HepG2 (cell line): ENCODE measurements around the gene IL27RA. TPM values are rescaled to one million over a fixed set of nuclear protein-coding genes. Genes with fewer than 3 reads are reported as not detected.

Experiments
- ATAC-seq: fragments of 200-7000 bp; cut with Tn5 transposase; 3 replicates; pipeline ENCODE4 v1.9.1; 2020; ENCODE audit warnings: mild to moderate bottlenecking, moderate library complexity
- BruUV-seq: library from RNA; stranded (reverse); fragments of 400-500 nt; replicated peaks from 2 replicates; lab custom pipeline; 2021; lab: Mats Ljungman, UMichigan
- CTCF ChIA-PET: fragments of 300-600 bp; formaldehyde crosslinking; extraction: SDS; loops from one replicate; lab custom pipeline; 2021; ENCODE audit warnings: low total read pairs, inconsistent platforms, low intra/inter-chr PET ratio; lab: Yijun Ruan, JAX
- POLR2A ChIA-PET: fragments of 350-600 bp; sonication (Branson Sonifier 250); formaldehyde crosslinking; loops from one replicate; lab custom pipeline; 2020; ENCODE audit warnings: antibody characterized with exemption, inconsistent platforms; lab: Yijun Ruan, JAX
- DNase-seq: peaks from one replicate; pipeline ENCODE4 v3.0.0-alpha.2; 2015; ENCODE audit warnings: low spot score
- FAIRE-seq: peaks from 3 replicates; lab custom pipeline; 2011; peaks lifted over from hg19 to GRCh38; lab: Jason Lieb, UNC
- H2AFZ ChIP-seq: one replicate; pipeline ENCODE4 v1.6.1; 2011; ENCODE audit warnings: low read length, inconsistent platforms
- H3K27ac ChIP-seq: fragments of 300-600 bp; 3 replicates; pipeline ENCODE4 v1.8.0; 2011; ENCODE audit warnings: mixed run types, mild to moderate bottlenecking, mixed read lengths, low read length, inconsistent platforms; ENCODE audit not compliant: insufficient read depth; ENCODE audit errors: extremely low read length
- H3K27me3 ChIP-seq, 2 experiments: fragments of 200-600 bp in 1 of 2; 2 replicates in 1 of 2; 3 replicates in 1 of 2; pipeline versions ENCODE4 v1.6.0 to v1.8.0; 2011; ENCODE audit warnings: low read length in 2 of 2, mild to moderate bottlenecking in 2 of 2, moderate library complexity in 2 of 2, inconsistent platforms in 1 of 2; ENCODE audit not compliant: insufficient read depth in 2 of 2, control insufficient read depth in 1 of 2
- H3K36me3 ChIP-seq, 2 experiments: fragments of 200-600 bp in 1 of 2; replicated peaks in 1 of 2; 2 replicates in 1 of 2; 3 replicates in 1 of 2; pipeline versions ENCODE4 v1.5.1 to v1.8.0; 2011; ENCODE audit warnings: low read length in 2 of 2, inconsistent platforms in 1 of 2; ENCODE audit not compliant: insufficient read depth in 2 of 2, control insufficient read depth in 1 of 2
- H3K4me1 ChIP-seq: 2 replicates; pipeline ENCODE4 v1.5.1; 2012; ENCODE audit warnings: low read length, inconsistent platforms; ENCODE audit not compliant: insufficient read depth
- H3K4me2 ChIP-seq: 2 replicates; pipeline ENCODE4 v1.6.0; 2011; ENCODE audit warnings: low read depth, low read length, inconsistent platforms
- H3K4me3 ChIP-seq, 3 experiments: fragments of 200-600 bp in 1 of 3; sonication (generic), shearing (Covaris generic) in 1 of 3; replicated peaks in 1 of 3; 2 replicates each; pipeline ENCODE4 v1.5.1; 2011 to 2016; ENCODE audit warnings: low read length in 3 of 3, inconsistent platforms in 2 of 3, low read depth in 2 of 3, mild to moderate bottlenecking in 2 of 3, control low read depth in 1 of 3, mixed read lengths in 1 of 3; ENCODE audit not compliant: insufficient read depth in 1 of 3
- H3K79me2 ChIP-seq: one replicate; pipeline ENCODE4 v1.6.1; 2011; ENCODE audit warnings: low read length, inconsistent platforms; ENCODE audit not compliant: insufficient read depth
- H3K9ac ChIP-seq: 2 replicates; pipeline ENCODE4 v1.6.0; 2011; ENCODE audit warnings: mild to moderate bottlenecking, low read depth, low read length, inconsistent platforms; ENCODE audit not compliant: insufficient read depth
- H3K9me3 ChIP-seq: 2 replicates; pipeline ENCODE4 v1.5.1; 2012; ENCODE audit warnings: mild to moderate bottlenecking, low read length
- H4K20me1 ChIP-seq: 2 replicates; pipeline ENCODE4 v1.6.0; 2011; ENCODE audit warnings: inconsistent platforms, mild to moderate bottlenecking, low read length, moderate library complexity; ENCODE audit not compliant: insufficient read depth
- BATF2 ChIP-seq: sonication (generic); formaldehyde crosslinking; IDR thresholded peaks from 2 replicates; pipeline ENCODE4 v1.8.0; 2022; ENCODE audit warnings: mild to moderate bottlenecking, missing genetic modification reagents, moderate library complexity
- CENPT ChIP-seq: sonication (generic); formaldehyde crosslinking; IDR thresholded peaks from 2 replicates; pipeline ENCODE4 v1.8.0; 2022; ENCODE audit warnings: low read depth, mild to moderate bottlenecking, moderate library complexity, missing genetic modification reagents
- KDM4B ChIP-seq: sonication (generic); formaldehyde crosslinking; IDR thresholded peaks from 2 replicates; pipeline ENCODE4 v1.4.0; 2020; ENCODE audit warnings: missing genetic modification reagents
- MED13 ChIP-seq: sonication (generic); formaldehyde crosslinking; IDR thresholded peaks from 2 replicates; pipeline ENCODE4 v1.5.0; 2020; ENCODE audit warnings: missing genetic modification reagents
- MNT ChIP-seq: fragments of 450-650 bp; IDR thresholded peaks from 2 replicates; pipeline ENCODE4 v1.6.1; 2016
- NFAT5 ChIP-seq: sonication (generic); formaldehyde crosslinking; IDR thresholded peaks from 2 replicates; pipeline ENCODE4 v1.4.0; 2020; ENCODE audit warnings: missing genetic modification reagents
- SMC3 ChIP-seq: IDR thresholded peaks from 2 replicates; pipeline ENCODE4 v1.6.1; 2011; ENCODE audit warnings: low read length, improper control_type of control experiment
- ZFYVE20 ChIP-seq: sonication (generic); formaldehyde crosslinking; IDR thresholded peaks from 2 replicates; pipeline ENCODE4 v1.8.0; 2023; ENCODE audit warnings: low read depth, mild to moderate bottlenecking, moderate library complexity, missing genetic modification reagents, borderline replicate concordance
- ZIK1 ChIP-seq: sonication (generic); formaldehyde crosslinking; IDR thresholded peaks from 2 replicates; pipeline ENCODE4 v1.5.0; 2020; ENCODE audit warnings: mild to moderate bottlenecking, low read depth, missing genetic modification reagents, borderline replicate concordance
- ZNF232 ChIP-seq: sonication (generic); formaldehyde crosslinking; IDR thresholded peaks from 2 replicates; pipeline ENCODE4 v1.4.0; 2020; ENCODE audit warnings: missing genetic modification reagents, borderline replicate concordance
- ZNF441 ChIP-seq: sonication (generic); formaldehyde crosslinking; IDR thresholded peaks from 2 replicates; pipeline ENCODE4 v1.7.0; 2021; ENCODE audit warnings: missing genetic modification reagents, borderline replicate concordance
- ZNF589 ChIP-seq: sonication (generic); formaldehyde crosslinking; conservative IDR thresholded peaks from 2 replicates; pipeline ENCODE4 v1.8.0; 2022; ENCODE audit warnings: mild to moderate bottlenecking, moderate library complexity, missing genetic modification reagents
- ZNF770 ChIP-seq: sonication (generic); formaldehyde crosslinking; IDR thresholded peaks from 2 replicates; pipeline ENCODE4 v1.5.0; 2020; ENCODE audit warnings: mild to moderate bottlenecking, missing genetic modification reagents
- WGBS: methylation state at CpG from one replicate; pipeline ENCODE4 v1.1.6; 2017; ENCODE audit warnings: low lambda C conversion rate; 5-methylcytosine and 5-hydroxymethylcytosine counted together
- in situ Hi-C: cut with HindIII; loops from 2 replicates; pipeline ENCODE4 v1.10.0; 2017; ENCODE audit warnings: low pct_unique_long_range_greater_than_20kb; ENCODE audit not compliant: extremely low pct_ligation_motif_present
- intact Hi-C: fragments of 100-400 bp; cut with micrococcal nuclease; formaldehyde crosslinking; loops from one replicate; pipeline ENCODE4 v1.10.0; 2022; ENCODE audit not compliant: unreplicated experiment
- polyA plus RNA-seq, 8 experiments: library from polyadenylated mRNA; depleted of rRNA in 3 of 8; stranded (reverse) in 7 of 8; unstranded in 1 of 8; fragments of >200 nt; fragmentation: Illumina TruSeq in 4 of 8; extraction: Trizol in 4 of 8; gene quantifications; 2 replicates each; pipeline versions ENCODE4 v1.2.1 to v1.2.3, GENCODE V29; 2011 to 2016; ENCODE audit warnings: low read depth in 4 of 8, missing spikeins in 1 of 8, mixed read lengths in 1 of 8; ENCODE audit not compliant: insufficient read depth in 1 of 8
- total RNA-seq, 5 experiments: library from RNA; depleted of rRNA; stranded (reverse); fragments of >200 nt; fragmentation: Illumina TruSeq; extraction: Trizol; gene quantifications; 2 replicates each; pipeline ENCODE4 v1.2.3, GENCODE V29; 2016; ENCODE audit warnings: low read depth in 1 of 5

IL27RA gene
- total and polyA plus RNA-seq, 2 of the 13 experiments (the other 11 are each of a cell fraction or from before 2014, with no cell fraction given): 3.5 to 8.1 TPM

GRCh38 chr19:14063105-14063504, 31.5 kb downstream of the IL27RA start (continued):
- TF ChIP-seq NFAT5 (CRISPR knock-in tag) (no peak), ZNF441 (CRISPR knock-in tag) (no peak), ZNF232 (CRISPR knock-in tag) (no peak), ZIK1 (CRISPR knock-in tag) (no peak), ZNF770 (CRISPR knock-in tag) (no peak)

- TF ChIP-seq MNT: no peak
- no peak for TF ChIP-seq CENPT
- TF ChIP-seq BATF2 (CRISPR knock-in tag): no peak
- no peak for TF ChIP-seq ZFYVE20 (CRISPR knock-in tag)
- no peak for TF ChIP-seq ZNF589 (CRISPR knock-in tag)
- TF ChIP-seq MED13 (CRISPR knock-in tag): no peak
- no peak for TF ChIP-seq KDM4B
- TF ChIP-seq SMC3: no peak
- no peak for ATAC-seq
- FAIRE-seq: no peak
- 9% methylated on average over 2 of the region's 2 CpGs for WGBS
- H3K79me2 ChIP-seq: no peaks in the 10 kb centered on the region
- ChIA-PET POLR2A (no interaction called here), CTCF (no interaction called here)
- no TSS peak for BruUV-seq
- H2AFZ ChIP-seq: no peak overlapping the region
- peaks cover 20% of the 10 kb centered on the region for H3K4me1 ChIP-seq
- no peaks in the 10 kb centered on the region; a peak in 1 of 5 replicates for H3K27me3 ChIP-seq
- H4K20me1 ChIP-seq: no peaks in the 10 kb centered on the region
- intact Hi-C loops (no loop called here), in situ Hi-C loops (loop anchor here (25.0 kb wide), 1 partner anchor 304 kb away; the partner anchor contains the start of genes C19orf53 and MRI1)
- no peak overlapping the region for H3K9ac ChIP-seq
- no peak overlapping the region for H3K4me2 ChIP-seq
- H3K4me3 ChIP-seq: no peak overlapping the region
- no peaks in the 10 kb centered on the region for H3K9me3 ChIP-seq
- DNase-seq: no peak
- H3K27ac ChIP-seq: no peak overlapping the region
- H3K36me3 ChIP-seq: no peaks in the 10 kb centered on the region
These were observed 34.6 kb downstream of the IL27RA start for GRCh38 chr19:14066134-14066533.
